ENCODE measurements around the gene RNGTT. TPM values are rescaled to one million over a fixed set of nuclear protein-coding genes. Genes with fewer than 3 reads are reported as not detected.
"Not testable (repeated sequence)": the region's sequence is repeated elsewhere in the genome, so short reads cannot be mapped to it uniquely, and the experiment has no call there.

Gene RNGTT
- total RNA-seq, 1 donor: 38.0 TPM

DNA sequence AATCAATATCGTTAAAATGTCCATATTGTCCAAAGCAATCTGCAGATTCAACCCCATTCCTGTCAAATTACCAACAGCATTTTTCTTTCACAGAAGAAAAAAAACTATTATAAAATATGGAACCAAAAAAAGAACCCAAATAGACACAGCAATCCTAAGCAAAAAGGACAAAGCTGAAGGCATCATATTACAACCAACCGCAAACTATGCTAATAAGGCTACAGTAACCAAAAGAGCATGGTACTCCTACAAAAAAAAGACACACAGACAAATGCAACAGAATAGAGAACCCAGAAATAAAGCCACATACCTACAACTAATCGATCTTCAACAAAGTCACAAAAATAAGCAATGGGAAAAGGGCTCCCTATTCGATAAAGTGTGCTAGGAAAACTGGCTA is 49.2 kb downstream of the RNGTT start:
- H3K4me3 ChIP-seq (ENCODE audit: low read depth, low read length): no peak overlapping the region
- TF ChIP-seq, protein P1, sequence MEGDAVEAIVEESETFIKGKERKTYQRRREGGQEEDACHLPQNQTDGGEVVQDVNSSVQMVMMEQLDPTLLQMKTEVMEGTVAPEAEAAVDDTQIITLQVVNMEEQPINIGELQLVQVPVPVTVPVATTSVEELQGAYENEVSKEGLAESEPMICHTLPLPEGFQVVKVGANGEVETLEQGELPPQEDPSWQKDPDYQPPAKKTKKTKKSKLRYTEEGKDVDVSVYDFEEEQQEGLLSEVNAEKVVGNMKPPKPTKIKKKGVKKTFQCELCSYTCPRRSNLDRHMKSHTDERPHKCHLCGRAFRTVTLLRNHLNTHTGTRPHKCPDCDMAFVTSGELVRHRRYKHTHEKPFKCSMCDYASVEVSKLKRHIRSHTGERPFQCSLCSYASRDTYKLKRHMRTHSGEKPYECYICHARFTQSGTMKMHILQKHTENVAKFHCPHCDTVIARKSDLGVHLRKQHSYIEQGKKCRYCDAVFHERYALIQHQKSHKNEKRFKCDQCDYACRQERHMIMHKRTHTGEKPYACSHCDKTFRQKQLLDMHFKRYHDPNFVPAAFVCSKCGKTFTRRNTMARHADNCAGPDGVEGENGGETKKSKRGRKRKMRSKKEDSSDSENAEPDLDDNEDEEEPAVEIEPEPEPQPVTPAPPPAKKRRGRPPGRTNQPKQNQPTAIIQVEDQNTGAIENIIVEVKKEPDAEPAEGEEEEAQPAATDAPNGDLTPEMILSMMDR (IDR thresholded peaks at IDR 0.05; ENCODE audit: insufficient read depth, low read depth, low read length): no peak
- DNase-seq (ENCODE audit: low read depth): peak; percentile 27

- H3K4me3 ChIP-seq (ENCODE audit: low read depth, low read length): no peak overlapping the region
- TF ChIP-seq, protein P1 (IDR thresholded peaks at IDR 0.05; ENCODE audit: insufficient read depth, low read depth, low read length): no peak
- DNase-seq (ENCODE audit: low read depth): no peak
Observed at GRCh38 chr6:88913471-88913870, 49.9 kb downstream of the RNGTT start.

- no peak overlapping the region for H3K4me3 ChIP-seq (ENCODE audit: low read depth, low read length)
- TF ChIP-seq, protein P1 (IDR thresholded peaks at IDR 0.05; ENCODE audit: insufficient read depth, low read depth, low read length): no peak
- no peak for DNase-seq (ENCODE audit: low read depth)
Observed at GRCh38 chr6:88910922-88911778, 52.3 kb downstream of the RNGTT start.

GRCh38 chr6:88908598-88909548 is 54.5 kb downstream of the RNGTT start:
- DNase-seq (ENCODE audit: low read depth): no peak
- TF ChIP-seq, protein P1 (IDR thresholded peaks at IDR 0.05; ENCODE audit: insufficient read depth, low read depth, low read length): no peak
- H3K4me3 ChIP-seq (ENCODE audit: low read depth, low read length): no peak overlapping the region

DNA sequence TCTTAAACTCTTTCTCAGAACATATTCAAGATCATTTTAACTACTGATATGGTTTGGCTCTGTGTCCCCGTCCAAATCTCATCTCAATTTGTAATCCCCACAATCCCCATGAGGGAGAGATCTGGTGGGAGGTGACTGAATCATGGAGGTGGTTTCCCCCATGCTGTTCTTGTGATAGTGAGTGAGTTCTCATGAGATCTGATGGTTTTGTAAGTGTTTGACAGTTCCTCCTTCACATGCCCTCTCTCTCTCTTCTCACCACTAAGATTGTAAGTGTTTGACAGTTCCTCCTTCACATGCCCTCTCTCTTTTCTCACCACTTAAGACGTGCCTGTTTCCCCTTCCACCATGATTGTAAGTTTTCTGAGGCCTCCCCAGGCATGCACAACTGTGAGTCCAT is 56.3 kb downstream of the RNGTT start:
- H3K4me3 ChIP-seq (ENCODE audit: low read depth, low read length); DNase-seq (ENCODE audit: low read depth): not testable (repeated sequence)

DNA sequence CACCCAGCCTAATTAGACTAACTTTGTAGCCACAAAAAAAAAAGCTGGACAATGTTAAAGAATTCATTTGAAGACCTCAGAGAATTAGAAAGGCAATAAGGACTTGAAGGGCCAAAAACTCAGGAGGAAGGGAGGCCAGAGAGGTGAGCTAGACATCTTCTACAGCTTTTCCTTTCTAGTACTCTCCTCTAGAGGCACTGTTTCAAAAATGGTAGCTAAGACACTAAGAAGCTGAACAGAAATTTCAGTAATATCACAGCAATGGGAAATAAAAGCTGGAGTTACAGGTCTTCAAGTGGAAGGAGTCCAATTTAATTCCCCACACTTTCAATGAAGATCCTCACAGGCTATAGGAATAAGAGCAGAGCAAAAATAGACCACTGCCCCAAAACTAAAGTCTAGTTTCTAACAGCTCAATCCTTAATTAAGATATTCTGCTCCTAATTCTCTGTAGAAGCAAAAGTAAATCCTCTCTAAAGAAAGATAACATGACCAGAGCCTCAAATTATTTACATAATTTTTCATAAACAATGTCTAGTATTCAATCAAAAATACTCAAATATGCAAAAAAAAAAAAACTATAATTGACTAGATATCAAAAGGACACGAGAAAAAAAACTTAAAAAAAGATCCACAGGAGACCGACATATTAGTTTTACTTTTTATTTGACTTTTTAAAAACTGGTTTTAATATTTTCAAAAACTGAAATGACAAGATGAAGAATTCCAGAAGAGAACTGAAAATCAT is 63.7 kb downstream of the RNGTT start:
- TF ChIP-seq, protein P1 (IDR thresholded peaks at IDR 0.05; ENCODE audit: insufficient read depth, low read depth, low read length): peak; percentile 40
- no peak for DNase-seq (ENCODE audit: low read depth)
- no peak overlapping the region for H3K4me3 ChIP-seq (ENCODE audit: low read depth, low read length)
